ENCODE measurements around the gene SPAM1.

GRCh38 chr7:123993996-123994395 lies 69.0 kb downstream of the SPAM1 start:
- TF ChIP-seq CTCF (IDR thresholded peaks at IDR 0.05) (no peak), EP300 (IDR thresholded peaks at IDR 0.05) (no peak), POLR2A (IDR thresholded peaks at IDR 0.05) (no peak), POLR2AphosphoS5 (IDR thresholded peaks at IDR 0.05) (no peak)

Measured in gastroesophageal sphincter (tissue), 3 donors.